HG03565 (cell line): ENCODE data around the gene SHISA3.

Source experiments
- ATAC-seq: cut with Tn5 transposase; IDR thresholded peaks from one replicate; pipeline ENCODE4 v1.9.1; 2021; ENCODE audit warnings: mild to moderate bottlenecking, moderate library complexity; ENCODE audit not compliant: unreplicated experiment

SHISA3 gene

DNA sequence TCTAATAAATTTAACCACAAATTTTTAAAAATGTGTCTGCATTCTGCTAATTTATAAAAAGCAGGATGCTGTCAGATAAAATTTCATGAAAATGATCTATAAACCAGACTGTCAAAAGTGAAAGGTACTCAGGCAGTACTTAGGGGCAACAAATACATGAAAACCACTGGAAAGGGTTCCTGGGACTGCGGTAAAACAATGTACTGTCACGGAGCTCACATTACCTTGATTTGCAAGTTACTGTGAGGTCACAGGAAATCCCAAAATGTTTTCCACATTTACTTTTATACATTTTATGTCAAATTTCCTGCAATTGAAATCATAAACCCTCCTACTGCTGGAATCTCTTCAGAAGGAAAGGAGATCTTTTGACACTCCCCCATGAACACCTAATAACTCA is 45.3 kb downstream of the SHISA3 start:
- no peak for ATAC-seq

DNA sequence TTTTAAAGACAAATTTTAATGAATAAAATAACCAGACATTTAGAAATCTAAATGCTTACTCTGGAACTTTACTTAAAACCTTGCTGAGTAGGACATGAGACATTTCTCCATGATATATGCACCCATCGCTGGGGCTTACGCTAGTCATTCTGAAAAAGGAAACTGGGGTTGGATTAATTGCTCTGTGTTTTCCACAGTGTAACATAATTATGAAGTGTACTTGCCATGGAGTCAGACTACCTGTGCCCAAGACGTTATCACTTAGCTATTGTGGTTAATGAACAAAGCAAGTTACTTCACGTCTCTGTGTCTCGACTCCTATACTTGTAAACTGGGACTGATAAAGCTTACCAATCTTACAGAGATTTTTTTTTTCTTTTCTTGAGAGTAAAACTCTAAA is 47.8 kb downstream of the SHISA3 start:
- no peak for ATAC-seq

DNA sequence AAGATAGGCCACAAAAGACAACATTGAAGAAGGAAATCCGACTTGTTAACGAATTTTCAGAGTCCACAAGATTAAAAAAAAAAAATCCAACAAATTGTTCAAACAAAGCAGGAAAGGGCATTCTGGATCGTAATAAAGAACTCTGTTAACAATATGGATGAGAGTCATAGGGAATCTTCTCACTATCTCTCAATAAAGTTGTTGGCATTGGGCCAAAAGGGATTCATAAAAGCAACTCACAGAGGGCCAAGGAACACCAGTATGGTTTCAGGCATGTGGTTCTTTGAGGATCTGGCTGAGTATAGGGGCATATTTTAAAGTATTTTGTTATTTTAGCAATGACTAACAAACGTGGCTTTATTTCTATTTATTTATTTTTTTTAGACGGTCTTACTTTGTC is 49.5 kb downstream of the SHISA3 start:
- no peak for ATAC-seq
